ENCODE measurements around the gene YY1.
"Not testable (repeated sequence)": the region's sequence is repeated elsewhere in the genome, so short reads cannot be mapped to it uniquely, and the experiment has no call there.

The YY1 gene

GRCh38 chr14:100306998-100307765 is 68.2 kb downstream of the YY1 start (continued):
- no peak for TF ChIP-seq CSRNP3 (CRISPR knock-in tag; IDR thresholded peaks at IDR 0.05)

DNA sequence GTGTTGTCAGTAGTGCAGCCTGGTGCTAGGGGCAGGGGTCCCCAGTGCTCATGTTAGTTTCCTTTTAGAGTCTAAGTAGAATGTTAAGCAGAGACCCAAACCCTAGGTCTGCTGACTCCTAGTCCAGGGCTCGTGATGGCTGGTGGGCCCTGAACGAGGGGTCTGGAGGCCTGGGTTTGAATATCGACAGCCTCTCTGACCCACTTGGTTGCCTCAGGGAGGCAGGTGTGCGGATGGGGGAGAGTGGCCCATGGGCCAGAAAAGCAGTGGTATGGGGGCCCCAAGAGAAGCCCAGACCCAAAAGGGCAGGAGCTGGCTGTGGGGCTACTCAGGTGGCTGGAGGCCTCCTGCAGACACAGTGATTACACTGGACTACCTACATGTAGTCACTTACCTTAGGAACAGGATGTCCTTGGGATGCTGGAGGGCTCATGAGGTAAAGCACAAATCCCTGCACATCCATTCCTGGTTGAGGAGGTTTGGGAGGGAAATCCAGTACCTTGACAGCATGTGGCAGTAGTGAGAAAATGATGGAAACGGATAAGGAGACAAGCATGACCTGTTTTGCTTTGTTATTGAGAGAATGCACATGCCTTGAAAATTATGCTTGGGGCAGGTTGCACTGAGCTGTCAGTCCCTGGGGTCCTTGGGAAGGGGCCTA is 69.0 kb downstream of the YY1 start:
- no peak for TF ChIP-seq PPARA (CRISPR knock-in tag; IDR thresholded peaks at IDR 0.05; ENCODE audit: borderline replicate concordance)
- no peak for TF ChIP-seq ZNF8 (CRISPR knock-in tag; IDR thresholded peaks at IDR 0.05)
- TF ChIP-seq CREB5 (CRISPR knock-in tag; IDR thresholded peaks at IDR 0.05; ENCODE audit: low read depth) = no peak
- TF ChIP-seq RARB (CRISPR knock-in tag; IDR thresholded peaks at IDR 0.05) = no peak
- no peak for TF ChIP-seq POU6F1 (CRISPR knock-in tag; IDR thresholded peaks at IDR 0.05; ENCODE audit: borderline replicate concordance, low read depth)
- no peak for ATAC-seq

- ATAC-seq = not testable (repeated sequence)
These were observed 69.5 kb downstream of the YY1 start for GRCh38 chr14:100308427-100308792.

DNA sequence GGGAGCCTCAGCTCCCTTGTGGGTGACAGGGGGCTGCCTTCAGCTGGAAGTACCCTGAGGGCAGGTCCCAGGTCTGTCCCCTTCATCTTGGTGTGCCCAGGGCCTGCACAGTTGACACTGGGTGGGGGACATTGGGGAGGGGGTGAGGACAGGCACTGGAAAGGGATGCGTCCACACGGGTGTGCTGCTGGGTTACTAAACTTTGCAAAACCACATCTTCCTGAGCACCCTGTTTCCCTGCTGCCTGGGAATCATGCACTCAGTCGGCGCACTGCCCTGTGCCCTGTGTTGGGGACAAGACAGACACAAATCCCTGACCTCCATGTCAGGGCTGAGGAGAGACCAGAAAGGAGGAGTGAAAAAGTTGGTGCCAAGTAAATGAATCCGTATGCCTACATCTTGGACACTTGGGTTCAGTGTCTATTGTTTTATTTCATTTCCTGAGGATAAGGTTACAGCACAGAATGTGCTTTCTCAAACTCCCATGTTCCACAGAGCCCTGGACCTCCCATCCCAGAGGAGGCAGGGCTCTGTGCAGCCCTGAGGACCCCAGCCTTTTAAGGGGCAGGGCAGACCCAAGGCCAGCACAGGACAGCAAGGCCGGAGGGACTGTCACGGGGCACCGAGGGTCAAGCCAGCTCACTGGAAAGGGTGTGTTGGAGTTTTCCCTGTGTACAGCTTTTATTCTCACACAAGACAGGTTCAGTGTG is 70.2 kb downstream of the YY1 start:
- ATAC-seq = no peak
- TF ChIP-seq SNAI2 (CRISPR knock-in tag; IDR thresholded peaks at IDR 0.05) (no peak), BACH2 (CRISPR knock-in tag; IDR thresholded peaks at IDR 0.05; ENCODE audit: borderline replicate concordance) (no peak), OSR1 (CRISPR knock-in tag; IDR thresholded peaks at IDR 0.05) (no peak), ARNTL (CRISPR knock-in tag; IDR thresholded peaks at IDR 0.05; ENCODE audit: borderline replicate concordance, low read depth) (no peak), PPARA (CRISPR knock-in tag; IDR thresholded peaks at IDR 0.05; ENCODE audit: borderline replicate concordance) (no peak), ZFP30 (CRISPR knock-in tag; IDR thresholded peaks at IDR 0.05) (no peak), ISL1 (CRISPR knock-in tag; IDR thresholded peaks at IDR 0.05) (no peak), ZNF565 (CRISPR knock-in tag; conservative IDR thresholded peaks at IDR 0.05; ENCODE audit: low read depth) (no peak), ESRRG (CRISPR knock-in tag; IDR thresholded peaks at IDR 0.05) (no peak), TSHZ2 (CRISPR knock-in tag; IDR thresholded peaks at IDR 0.05) (no peak), CREB5 (CRISPR knock-in tag; IDR thresholded peaks at IDR 0.05; ENCODE audit: low read depth) (no peak), CSDC2 (CRISPR knock-in tag; IDR thresholded peaks at IDR 0.05) (no peak), POU6F1 (CRISPR knock-in tag; IDR thresholded peaks at IDR 0.05; ENCODE audit: borderline replicate concordance, low read depth) (no peak), RARB (CRISPR knock-in tag; IDR thresholded peaks at IDR 0.05) (no peak), ZFP3 (CRISPR knock-in tag; IDR thresholded peaks at IDR 0.05) (no peak), CSRNP3 (CRISPR knock-in tag; IDR thresholded peaks at IDR 0.05) (no peak), ZNF8 (CRISPR knock-in tag; IDR thresholded peaks at IDR 0.05) (no peak)
- TF ChIP-seq, protein P1, sequence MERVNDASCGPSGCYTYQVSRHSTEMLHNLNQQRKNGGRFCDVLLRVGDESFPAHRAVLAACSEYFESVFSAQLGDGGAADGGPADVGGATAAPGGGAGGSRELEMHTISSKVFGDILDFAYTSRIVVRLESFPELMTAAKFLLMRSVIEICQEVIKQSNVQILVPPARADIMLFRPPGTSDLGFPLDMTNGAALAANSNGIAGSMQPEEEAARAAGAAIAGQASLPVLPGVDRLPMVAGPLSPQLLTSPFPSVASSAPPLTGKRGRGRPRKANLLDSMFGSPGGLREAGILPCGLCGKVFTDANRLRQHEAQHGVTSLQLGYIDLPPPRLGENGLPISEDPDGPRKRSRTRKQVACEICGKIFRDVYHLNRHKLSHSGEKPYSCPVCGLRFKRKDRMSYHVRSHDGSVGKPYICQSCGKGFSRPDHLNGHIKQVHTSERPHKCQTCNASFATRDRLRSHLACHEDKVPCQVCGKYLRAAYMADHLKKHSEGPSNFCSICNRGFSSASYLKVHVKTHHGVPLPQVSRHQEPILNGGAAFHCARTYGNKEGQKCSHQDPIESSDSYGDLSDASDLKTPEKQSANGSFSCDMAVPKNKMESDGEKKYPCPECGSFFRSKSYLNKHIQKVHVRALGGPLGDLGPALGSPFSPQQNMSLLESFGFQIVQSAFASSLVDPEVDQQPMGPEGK (CRISPR knock-in tag; IDR thresholded peaks at IDR 0.05; ENCODE audit: borderline replicate concordance) = no peak

Measured in SK-N-SH treated with all-trans-retinoic acid at 6 μM for 48 hours (cell line).